Measurements from ENCODE around the gene TRIM62. TPM values are rescaled to one million over a fixed set of nuclear protein-coding genes. Genes with fewer than 3 reads are reported as not detected.

Gene TRIM62
- total RNA-seq, 1 experiment from 2014 or later, result 2.5 TPM

DNA sequence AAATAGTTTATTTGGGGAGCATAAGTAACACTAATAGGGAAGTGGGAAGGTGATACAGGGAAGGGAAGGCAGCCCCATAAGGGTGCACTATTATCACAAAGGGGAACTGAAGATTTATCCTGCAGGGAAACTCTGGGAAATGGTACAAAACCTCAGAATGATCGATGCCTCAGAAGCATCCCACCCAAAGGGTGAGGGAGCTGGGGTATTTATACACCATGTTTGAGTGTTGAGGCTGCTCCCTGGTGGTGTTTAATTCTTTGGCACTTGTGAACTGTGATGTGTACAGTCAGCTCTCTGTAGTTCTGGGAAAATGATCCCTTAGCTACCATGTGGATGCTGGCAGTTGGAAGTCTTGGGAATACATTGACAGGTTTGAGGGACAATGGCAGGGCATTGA, 5.1 kb upstream of the TRIM62 start:
- Histone ChIP-seq H3K9me3 (no peaks in the 10 kb centered on the region), H3K27me3 (replicated peaks; ENCODE audit: control insufficient read depth, insufficient read depth, low read length) (no peaks in the 10 kb centered on the region), H3K36me3 (ENCODE audit: control insufficient read depth, insufficient read depth, low read length) (no peaks in the 10 kb centered on the region), H3K4me1 (no peaks in the 10 kb centered on the region), H3K4me3 (ENCODE audit: low read depth, low read length) (no peak overlapping the region)
- H3K36me3 Mint-ChIP-seq (ENCODE audit: insufficient read depth, unreplicated experiment), result no peaks in the 10 kb centered on the region
- TF ChIP-seq, protein P1, sequence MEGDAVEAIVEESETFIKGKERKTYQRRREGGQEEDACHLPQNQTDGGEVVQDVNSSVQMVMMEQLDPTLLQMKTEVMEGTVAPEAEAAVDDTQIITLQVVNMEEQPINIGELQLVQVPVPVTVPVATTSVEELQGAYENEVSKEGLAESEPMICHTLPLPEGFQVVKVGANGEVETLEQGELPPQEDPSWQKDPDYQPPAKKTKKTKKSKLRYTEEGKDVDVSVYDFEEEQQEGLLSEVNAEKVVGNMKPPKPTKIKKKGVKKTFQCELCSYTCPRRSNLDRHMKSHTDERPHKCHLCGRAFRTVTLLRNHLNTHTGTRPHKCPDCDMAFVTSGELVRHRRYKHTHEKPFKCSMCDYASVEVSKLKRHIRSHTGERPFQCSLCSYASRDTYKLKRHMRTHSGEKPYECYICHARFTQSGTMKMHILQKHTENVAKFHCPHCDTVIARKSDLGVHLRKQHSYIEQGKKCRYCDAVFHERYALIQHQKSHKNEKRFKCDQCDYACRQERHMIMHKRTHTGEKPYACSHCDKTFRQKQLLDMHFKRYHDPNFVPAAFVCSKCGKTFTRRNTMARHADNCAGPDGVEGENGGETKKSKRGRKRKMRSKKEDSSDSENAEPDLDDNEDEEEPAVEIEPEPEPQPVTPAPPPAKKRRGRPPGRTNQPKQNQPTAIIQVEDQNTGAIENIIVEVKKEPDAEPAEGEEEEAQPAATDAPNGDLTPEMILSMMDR (IDR thresholded peaks at IDR 0.05; ENCODE audit: insufficient read depth in 1 of 2, low read depth in 1 of 2, low read length in 1 of 2, severe bottlenecking in 1 of 2, unreplicated experiment in 1 of 2), result no peak
- intact Hi-C loops (cut with micrococcal nuclease; ENCODE audit: unreplicated experiment), result no loop called here
- no peak overlapping the region for H3K4me3 Mint-ChIP-seq (ENCODE audit: unreplicated experiment)
- CTCF ChIA-PET, result no interaction called here
- peaks cover 14% of the 10 kb centered on the region for H3K27me3 Mint-ChIP-seq (ENCODE audit: insufficient read depth, unreplicated experiment)
- H3K9me3 Mint-ChIP-seq (ENCODE audit: unreplicated experiment), result no peaks in the 10 kb centered on the region
- no TSS peak for BruUV-seq (replicated peaks)
- peaks cover 4% of the 10 kb centered on the region for H3K4me1 Mint-ChIP-seq (ENCODE audit: low read depth, unreplicated experiment)
- POLR2A ChIA-PET, result no interaction called here
- no peak for DNase-seq
- H3K27ac Mint-ChIP-seq (ENCODE audit: unreplicated experiment), result no peak overlapping the region

DNA sequence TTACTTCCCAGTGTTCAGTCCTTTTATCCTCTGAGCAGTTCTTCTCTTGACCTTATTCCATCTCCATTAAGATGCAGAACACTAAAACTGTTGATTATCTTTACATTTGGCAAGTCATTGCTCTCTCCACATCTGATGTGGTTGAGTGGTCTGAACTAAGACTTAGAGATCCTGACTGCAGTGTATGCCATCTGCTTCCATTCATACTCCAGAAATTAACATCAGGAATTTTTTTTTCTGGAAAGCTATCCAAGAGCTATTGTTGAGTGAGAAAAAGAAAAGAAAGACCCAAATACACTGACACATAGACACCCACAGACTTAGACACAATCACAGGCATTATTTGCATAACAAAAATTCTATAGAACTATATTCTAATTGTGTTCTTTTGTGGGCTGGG, 3.7 kb upstream of the TRIM62 start:
- TF ChIP-seq, protein P1 (IDR thresholded peaks at IDR 0.05; ENCODE audit: insufficient read depth in 1 of 2, low read depth in 1 of 2, low read length in 1 of 2, severe bottlenecking in 1 of 2, unreplicated experiment in 1 of 2), result no peak
- Histone ChIP-seq H3K9me3 (no peaks in the 10 kb centered on the region), H3K4me1 (no peaks in the 10 kb centered on the region), H3K36me3 (ENCODE audit: control insufficient read depth, insufficient read depth, low read length) (no peaks in the 10 kb centered on the region), H3K27me3 (replicated peaks; ENCODE audit: control insufficient read depth, insufficient read depth, low read length) (no peaks in the 10 kb centered on the region), H3K4me3 (ENCODE audit: low read depth, low read length) (no peak overlapping the region)
- Mint-ChIP-seq H3K4me3 (ENCODE audit: unreplicated experiment) (no peak overlapping the region), H3K27ac (ENCODE audit: unreplicated experiment) (no peak overlapping the region), H3K36me3 (ENCODE audit: insufficient read depth, unreplicated experiment) (peaks cover 13% of the 10 kb centered on the region), H3K9me3 (ENCODE audit: unreplicated experiment) (no peaks in the 10 kb centered on the region), H3K27me3 (ENCODE audit: insufficient read depth, unreplicated experiment) (peaks cover 7% of the 10 kb centered on the region), H3K4me1 (ENCODE audit: low read depth, unreplicated experiment) (peaks cover 4% of the 10 kb centered on the region)
- BruUV-seq (replicated peaks), result no TSS peak
- ChIA-PET POLR2A (no interaction called here), CTCF (no interaction called here)
- no peak for DNase-seq
- intact Hi-C loops (cut with micrococcal nuclease; ENCODE audit: unreplicated experiment), result no loop called here

DNA sequence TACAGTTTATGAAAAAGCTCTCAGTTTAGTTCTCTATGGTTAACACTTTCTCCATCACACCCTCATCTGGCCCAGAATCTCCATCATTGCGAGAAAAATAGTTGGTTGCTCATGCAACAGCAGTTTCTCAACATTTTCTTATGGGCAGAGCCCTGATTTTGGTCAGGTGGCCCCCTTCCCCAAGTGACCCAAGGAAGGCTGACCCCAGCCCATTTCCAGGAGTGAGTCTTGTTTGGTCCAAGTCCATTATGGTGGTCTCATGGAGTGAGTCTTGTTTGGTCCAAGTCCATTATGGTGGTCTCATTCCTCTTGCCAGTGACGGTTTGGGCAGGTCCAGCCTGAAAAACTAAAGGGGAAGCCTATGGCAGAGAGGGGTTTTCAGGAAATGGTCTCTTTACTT, 1.5 kb upstream of the TRIM62 start:
- no peak overlapping the region for H3K4me3 Mint-ChIP-seq (ENCODE audit: unreplicated experiment)
- H3K27me3 Mint-ChIP-seq (ENCODE audit: insufficient read depth, unreplicated experiment), result peaks cover 7% of the 10 kb centered on the region
- H3K9me3 Mint-ChIP-seq (ENCODE audit: unreplicated experiment), result no peaks in the 10 kb centered on the region
- H3K9me3 ChIP-seq, result no peaks in the 10 kb centered on the region
- no peaks in the 10 kb centered on the region for H3K27me3 ChIP-seq (replicated peaks; ENCODE audit: control insufficient read depth, insufficient read depth, low read length)
- H3K4me3 ChIP-seq (ENCODE audit: low read depth, low read length), result no peak overlapping the region
- intact Hi-C loops (cut with micrococcal nuclease; ENCODE audit: unreplicated experiment), result loop anchor here (5.0 kb wide), 1 partner anchor 41 kb away; no protein-coding TSS in a partner anchor
- peaks cover 4% of the 10 kb centered on the region for H3K4me1 Mint-ChIP-seq (ENCODE audit: low read depth, unreplicated experiment)
- no peak overlapping the region for H3K27ac Mint-ChIP-seq (ENCODE audit: unreplicated experiment)
- peaks cover 14% of the 10 kb centered on the region for H3K36me3 Mint-ChIP-seq (ENCODE audit: insufficient read depth, unreplicated experiment)
- BruUV-seq (replicated peaks), result no TSS peak
- H3K4me1 ChIP-seq, result peaks cover 2% of the 10 kb centered on the region; the same call in 1 of the 2 replicates
- ChIA-PET POLR2A (no interaction called here), CTCF (no interaction called here)
- H3K36me3 ChIP-seq (ENCODE audit: control insufficient read depth, insufficient read depth, low read length), result no peaks in the 10 kb centered on the region
- TF ChIP-seq, protein P1 (IDR thresholded peaks at IDR 0.05; ENCODE audit: insufficient read depth in 1 of 2, low read depth in 1 of 2, low read length in 1 of 2, severe bottlenecking in 1 of 2, unreplicated experiment in 1 of 2), result no peak
- DNase-seq, result no peak
